ENCODE measurements around the gene OCIAD2. TPM values are rescaled to one million over a fixed set of nuclear protein-coding genes. Genes with fewer than 3 reads are reported as not detected.

OCIAD2 gene
- total RNA-seq, 1 experiment from 2014 or later: 64.0 TPM

DNA sequence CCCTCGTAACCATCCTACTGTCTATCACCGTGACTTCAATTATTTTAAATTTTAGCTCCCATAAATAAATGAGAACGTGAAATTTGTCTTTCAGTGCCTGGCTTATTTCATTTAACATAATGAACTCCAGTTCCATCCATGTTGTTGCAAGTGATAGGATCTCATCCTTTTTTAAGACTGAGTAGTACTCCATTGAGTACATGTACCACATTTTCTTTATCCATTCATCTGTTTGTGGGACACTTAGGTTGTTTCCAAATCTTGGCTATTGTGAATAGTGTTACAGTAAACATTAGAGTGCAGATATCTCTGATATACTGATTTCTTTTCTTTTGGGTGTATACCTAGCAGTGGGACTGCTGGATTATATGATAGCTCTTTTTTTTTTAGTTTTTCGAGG, 42.8 kb downstream of the OCIAD2 start:
- ChIA-PET POLR2A (no interaction called here), RAD21 (ENCODE audit: low non-redundant PET in 1 of 2, low total read pairs in 2 of 2, uncharacterized antibody in 2 of 2, unreplicated experiment in 2 of 2) (no interaction called here)
- no TSS peak for BruUV-seq (replicated peaks)

More for the DNA sequence above, 42.8 kb downstream of the OCIAD2 start:
- Histone ChIP-seq H3K4me3 (replicated peaks in 1 of 2; ENCODE audit: low read depth in 1 of 2, low read length in 2 of 2) (no peak overlapping the region), H4K20me1 (ENCODE audit: insufficient read depth) (no peaks in the 10 kb centered on the region), H3K9me2 (ENCODE audit: insufficient read depth) (no peaks in the 10 kb centered on the region), H3K4me1 (ENCODE audit: control insufficient read depth in 1 of 2, insufficient read depth in 2 of 2, low read length in 2 of 2) (no peaks in the 10 kb centered on the region), H3K9me3 (ENCODE audit: control insufficient read depth in 1 of 2, insufficient read depth in 1 of 2, low read depth in 1 of 2, low read length in 2 of 2) (no peaks in the 10 kb centered on the region), H3K9ac (ENCODE audit: low read length) (no peak overlapping the region), H3K79me2 (ENCODE audit: insufficient read depth, low read length) (no peaks in the 10 kb centered on the region), H3K4me2 (ENCODE audit: low read length) (no peak overlapping the region), H3K36me3 (ENCODE audit: control insufficient read depth in 1 of 2, insufficient read depth in 2 of 2, low read length in 2 of 2) (peaks cover 11 to 16% of the 10 kb centered on the region in 2 experiments; a peak in 3 of 4 replicates), H3K27ac (ENCODE audit: low read depth, low read length) (no peak overlapping the region), H3K27me3 (ENCODE audit: insufficient read depth, low read length) (no peaks in the 10 kb centered on the region), H2AFZ (ENCODE audit: low read depth, low read length, poor library complexity, severe bottlenecking) (no peak overlapping the region)
- ATAC-seq: no peak
- intact Hi-C loops (cut with micrococcal nuclease): no loop called here
- no peak for DNase-seq (ENCODE audit: low read depth, low spot score)
- TF ChIP-seq EGR1 (IDR thresholded peaks at IDR 0.05; ENCODE audit: low read depth) (no peak), RAD21 (IDR thresholded peaks at IDR 0.05; ENCODE audit: low read depth) (no peak), ZNF274 (IDR thresholded peaks at IDR 0.05; ENCODE audit: low read depth, low read length) (no peak), ZFX (IDR thresholded peaks at IDR 0.05) (no peak), CTCF (IDR thresholded peaks at IDR 0.05 in 2 of 3, conservative IDR thresholded peaks at IDR 0.05 in 1 of 3; ENCODE audit: borderline replicate concordance in 1 of 3, insufficient read depth in 1 of 3, low read depth in 2 of 3, low read length in 2 of 3) (no peak), ATF3 (IDR thresholded peaks at IDR 0.05) (no peak), EZH2 (IDR thresholded peaks at IDR 0.05) (no peak), YY1 (IDR thresholded peaks at IDR 0.05; ENCODE audit: extremely low read depth, insufficient replicate concordance, low read depth, low read length) (no peak), ZBTB33 (IDR thresholded peaks at IDR 0.05; ENCODE audit: extremely low read depth, insufficient replicate concordance, low read length) (no peak), FOSL1 (IDR thresholded peaks at IDR 0.05; ENCODE audit: low read depth) (no peak), SIN3A (IDR thresholded peaks at IDR 0.05; ENCODE audit: low read depth) (no peak), EZH2phosphoT487 (IDR thresholded peaks at IDR 0.05; ENCODE audit: borderline replicate concordance) (no peak), ELF1 (IDR thresholded peaks at IDR 0.05; ENCODE audit: borderline replicate concordance, low read depth) (no peak), POLR2AphosphoS5 (IDR thresholded peaks at IDR 0.05; ENCODE audit: low read depth, low read length) (no peak), CEBPB (IDR thresholded peaks at IDR 0.05; ENCODE audit: low read depth) (no peak), CBX3 (IDR thresholded peaks at IDR 0.05; ENCODE audit: low read depth) (no peak), SP1 (IDR thresholded peaks at IDR 0.05; ENCODE audit: low read depth) (no peak), POLR2A (IDR thresholded peaks at IDR 0.05; ENCODE audit: borderline replicate concordance, extremely low read depth, insufficient read depth, insufficient read length) (no peak)
- TF ChIP-seq, protein P1, sequence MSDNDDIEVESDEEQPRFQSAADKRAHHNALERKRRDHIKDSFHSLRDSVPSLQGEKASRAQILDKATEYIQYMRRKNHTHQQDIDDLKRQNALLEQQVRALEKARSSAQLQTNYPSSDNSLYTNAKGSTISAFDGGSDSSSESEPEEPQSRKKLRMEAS (IDR thresholded peaks at IDR 0.05): no peak
- TF ChIP-seq, protein P2, sequence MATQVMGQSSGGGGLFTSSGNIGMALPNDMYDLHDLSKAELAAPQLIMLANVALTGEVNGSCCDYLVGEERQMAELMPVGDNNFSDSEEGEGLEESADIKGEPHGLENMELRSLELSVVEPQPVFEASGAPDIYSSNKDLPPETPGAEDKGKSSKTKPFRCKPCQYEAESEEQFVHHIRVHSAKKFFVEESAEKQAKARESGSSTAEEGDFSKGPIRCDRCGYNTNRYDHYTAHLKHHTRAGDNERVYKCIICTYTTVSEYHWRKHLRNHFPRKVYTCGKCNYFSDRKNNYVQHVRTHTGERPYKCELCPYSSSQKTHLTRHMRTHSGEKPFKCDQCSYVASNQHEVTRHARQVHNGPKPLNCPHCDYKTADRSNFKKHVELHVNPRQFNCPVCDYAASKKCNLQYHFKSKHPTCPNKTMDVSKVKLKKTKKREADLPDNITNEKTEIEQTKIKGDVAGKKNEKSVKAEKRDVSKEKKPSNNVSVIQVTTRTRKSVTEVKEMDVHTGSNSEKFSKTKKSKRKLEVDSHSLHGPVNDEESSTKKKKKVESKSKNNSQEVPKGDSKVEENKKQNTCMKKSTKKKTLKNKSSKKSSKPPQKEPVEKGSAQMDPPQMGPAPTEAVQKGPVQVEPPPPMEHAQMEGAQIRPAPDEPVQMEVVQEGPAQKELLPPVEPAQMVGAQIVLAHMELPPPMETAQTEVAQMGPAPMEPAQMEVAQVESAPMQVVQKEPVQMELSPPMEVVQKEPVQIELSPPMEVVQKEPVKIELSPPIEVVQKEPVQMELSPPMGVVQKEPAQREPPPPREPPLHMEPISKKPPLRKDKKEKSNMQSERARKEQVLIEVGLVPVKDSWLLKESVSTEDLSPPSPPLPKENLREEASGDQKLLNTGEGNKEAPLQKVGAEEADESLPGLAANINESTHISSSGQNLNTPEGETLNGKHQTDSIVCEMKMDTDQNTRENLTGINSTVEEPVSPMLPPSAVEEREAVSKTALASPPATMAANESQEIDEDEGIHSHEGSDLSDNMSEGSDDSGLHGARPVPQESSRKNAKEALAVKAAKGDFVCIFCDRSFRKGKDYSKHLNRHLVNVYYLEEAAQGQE (IDR thresholded peaks at IDR 0.05; ENCODE audit: low read depth): no peak
- CTCF ChIA-PET: no interaction called here
